GM19043 (cell line): Measurements from ENCODE around the gene ZNF418.
"Not testable (repeated sequence)": the region's sequence is repeated elsewhere in the genome, so short reads cannot be mapped to it uniquely, and the experiment has no call there.

Experiments
- ATAC-seq: cut with Tn5 transposase; IDR thresholded peaks from one replicate; pipeline ENCODE4 v1.9.1; 2021; ENCODE audit warnings: low read depth; ENCODE audit not compliant: unreplicated experiment

Gene ZNF418

GRCh38 chr19:57890706-57891105 lies 44.5 kb downstream of the ZNF418 start:
- not testable (repeated sequence) for ATAC-seq

- ATAC-seq = peak; percentile 74
These were observed 46.5 kb downstream of the ZNF418 start, which contains the start of gene ZNF814 for GRCh38 chr19:57888560-57889231. Gene ZNF814 (minus strand): TSS chr19:57889037. CDS start chr19:57888802, 235 bp downstream.

GRCh38 chr19:57888107-57888559 lies 47.1 kb downstream of the ZNF418 start:
- no peak for ATAC-seq

DNA sequence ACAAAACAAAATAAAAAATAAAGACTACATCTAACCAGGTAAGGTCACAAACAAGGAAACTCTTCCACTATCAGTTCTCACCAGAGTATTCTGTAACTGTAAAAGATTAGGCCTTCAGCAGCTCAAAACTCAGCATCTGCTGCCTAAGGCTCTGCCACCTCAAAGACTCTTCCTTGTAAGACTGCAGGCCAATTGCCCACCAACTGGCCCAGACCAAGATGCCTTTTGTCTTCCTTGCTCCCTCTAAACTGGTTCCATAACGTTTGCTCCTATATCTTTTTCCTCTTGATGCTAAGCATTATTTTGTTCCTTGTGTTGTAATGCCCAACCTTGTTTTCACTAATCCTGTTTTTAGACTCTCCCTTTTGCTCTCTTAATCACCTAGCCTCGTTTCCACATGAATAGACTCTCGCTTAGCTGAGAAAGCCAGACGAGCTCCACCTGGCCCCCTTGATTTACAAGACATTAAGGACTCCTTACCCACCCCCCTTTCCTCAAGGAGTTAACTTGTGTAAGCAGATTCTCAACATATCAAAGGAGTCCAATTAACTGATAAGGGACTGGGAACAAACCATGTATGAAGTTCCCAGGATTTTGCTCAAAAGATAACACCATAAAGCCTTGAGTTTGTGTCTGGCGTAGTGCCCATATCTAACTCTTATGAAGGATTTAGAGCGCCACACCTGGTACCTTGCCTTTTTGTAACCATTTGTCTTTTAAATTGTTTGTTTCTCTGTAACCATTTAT lies 47.8 kb downstream of the ZNF418 start:
- ATAC-seq = no peak

- no peak for ATAC-seq
These were observed 49.2 kb downstream of the ZNF418 start for GRCh38 chr19:57886046-57886445.

GRCh38 chr19:57873883-57874799 lies 61.1 kb downstream of the ZNF418 start:
- ATAC-seq = not testable (repeated sequence)

- ATAC-seq = no peak
These were observed 62.8 kb downstream of the ZNF418 start for GRCh38 chr19:57872450-57872849.
